Spinal cord (tissue), 10 donors: Measurements from ENCODE around the gene SH3BGRL3. TPM values are rescaled to one million over a fixed set of nuclear protein-coding genes. Genes with fewer than 3 reads are reported as not detected.
"Not testable (repeated sequence)": the region's sequence is repeated elsewhere in the genome, so short reads cannot be mapped to it uniquely, and the experiment has no call there.

Experiments
- DNase-seq, 6 donors: peaks; one replicate each; pipeline versions ENCODE4 v3.0.0 to v3.0.0-alpha.2; 2013 to 2015; ENCODE audit warnings: low spot score in 6 of 6, low read depth in 4 of 6
- H3K27ac ChIP-seq: one replicate; pipeline ENCODE4 v1.5.1; 2013; ENCODE audit warnings: low read depth, low read length, control low read depth
- H3K27me3 ChIP-seq: one replicate; pipeline ENCODE4 v1.6.1; 2013; ENCODE audit warnings: low read length; ENCODE audit not compliant: control insufficient read depth, insufficient read depth
- H3K36me3 ChIP-seq: one replicate; pipeline ENCODE4 v1.6.1; 2013; ENCODE audit warnings: low read length; ENCODE audit not compliant: control insufficient read depth, insufficient read depth
- H3K4me1 ChIP-seq: one replicate; pipeline ENCODE4 v1.6.1; 2013; ENCODE audit warnings: low read length; ENCODE audit not compliant: control insufficient read depth, insufficient read depth
- H3K4me3 ChIP-seq: one replicate; pipeline ENCODE4 v1.5.1; 2013; ENCODE audit warnings: low read depth, low read length, control low read depth
- H3K9me3 ChIP-seq: one replicate; pipeline ENCODE4 v1.6.1; 2013; ENCODE audit warnings: low read length; ENCODE audit not compliant: control insufficient read depth, insufficient read depth
- WGBS: methylation state at CpG from one replicate; pipeline ENCODE4 v1.1.5; 2013; ENCODE audit warnings: missing lambda C conversion rate; ENCODE audit not compliant: insufficient coverage; 5-methylcytosine and 5-hydroxymethylcytosine counted together
- polyA plus RNA-seq, 2 donors: library from polyadenylated mRNA; unstranded; fragments of 120-200 nt; gene quantifications; one replicate each; pipeline ENCODE4 v1.2.1, GENCODE V29; 2013; ENCODE audit not compliant: insufficient read length in 2 of 2
- total RNA-seq, 2 donors: library from RNA; depleted of rRNA in 1 of 2; stranded (reverse); fragments of 120-200 nt in 1 of 2; fragments of >200 nt in 1 of 2; gene quantifications; one replicate each; pipeline versions ENCODE4 v1.2.3 to v1.2.4, GENCODE V29; 2013 to 2014
- donor health status: healthy.

SH3BGRL3 gene
- total and polyA plus RNA-seq, 4 donors: 12.4 to 228 (median 136) TPM

DNA sequence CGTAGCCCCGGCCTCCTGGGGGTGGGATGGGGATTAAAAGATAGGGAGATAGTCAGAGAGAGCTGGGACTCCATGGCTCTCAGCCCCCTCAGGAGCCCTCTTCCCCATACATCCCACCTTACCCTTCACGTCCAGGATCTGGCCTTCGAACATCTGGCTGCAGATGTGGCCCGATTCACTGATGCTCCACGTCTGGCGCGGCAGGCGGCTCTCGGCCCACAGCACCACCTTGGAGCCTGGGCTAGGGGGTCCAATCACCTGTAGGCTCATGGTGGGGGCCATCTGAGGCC, 42.1 kb downstream of the SH3BGRL3 start:
- 87% methylated on average over 8 of the region's 10 CpGs for WGBS
- H3K4me1 ChIP-seq: peaks cover 3% of the 10 kb centered on the region
- no peaks in the 10 kb centered on the region for H3K9me3 ChIP-seq
- H3K27ac ChIP-seq: no peak overlapping the region
- no peak overlapping the region for H3K4me3 ChIP-seq
- no peak for DNase-seq
- H3K27me3 ChIP-seq: no peaks in the 10 kb centered on the region
- peaks cover 3% of the 10 kb centered on the region for H3K36me3 ChIP-seq

DNA sequence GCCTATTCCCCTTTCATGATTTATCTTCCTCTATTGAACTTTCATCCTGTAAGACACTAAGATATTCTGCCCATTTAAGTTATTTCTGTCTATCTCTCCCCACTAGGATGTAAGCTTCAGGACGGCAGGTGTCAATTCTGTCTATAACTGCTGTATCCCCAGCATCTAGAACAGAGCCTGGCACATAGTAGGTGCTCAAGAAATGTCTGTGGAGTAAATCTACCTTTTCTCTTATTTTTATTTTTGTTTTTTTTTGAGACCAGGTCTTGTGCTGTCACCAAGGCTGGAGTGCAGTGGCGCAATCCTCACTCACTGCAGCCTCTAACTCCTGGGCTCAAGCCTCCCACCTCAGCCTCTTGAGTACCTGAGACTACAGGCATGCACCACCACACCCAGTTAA, 43.5 kb downstream of the SH3BGRL3 start:
- no peaks in the 10 kb centered on the region for H3K9me3 ChIP-seq
- H3K4me3 ChIP-seq: no peak overlapping the region
- no peak overlapping the region for H3K27ac ChIP-seq
- no peak for DNase-seq
- 100% methylated on average over 1 of the region's 2 CpGs for WGBS
- H3K27me3 ChIP-seq: no peaks in the 10 kb centered on the region
- H3K36me3 ChIP-seq: peaks cover 3% of the 10 kb centered on the region
- H3K4me1 ChIP-seq: peaks cover 3% of the 10 kb centered on the region

DNA sequence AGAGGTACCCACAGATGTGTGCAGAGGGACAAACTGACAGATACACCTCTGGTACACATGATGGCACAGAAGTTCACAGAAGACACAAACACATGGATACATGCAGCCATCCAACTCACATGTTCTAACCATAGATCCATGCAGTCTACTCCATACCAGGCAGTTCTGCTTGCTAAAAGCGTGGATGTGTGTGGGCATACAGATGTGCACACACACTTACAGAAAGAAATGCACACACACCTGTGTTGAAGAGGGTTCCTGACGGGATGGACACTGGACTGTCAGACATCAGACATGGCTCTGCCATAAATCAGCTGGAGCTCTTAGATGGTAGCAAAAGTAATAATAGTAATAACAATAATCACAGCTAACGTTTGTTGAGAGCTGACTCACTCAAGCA, 44.7 kb downstream of the SH3BGRL3 start:
- Histone ChIP-seq H3K36me3 (peaks cover 3% of the 10 kb centered on the region), H3K4me3 (no peak overlapping the region), H3K27ac (no peak overlapping the region), H3K27me3 (no peaks in the 10 kb centered on the region), H3K4me1 (peaks cover 3% of the 10 kb centered on the region), H3K9me3 (no peaks in the 10 kb centered on the region)
- 100% methylated on average over 1 of the region's 3 CpGs for WGBS
- DNase-seq: no peak

DNA sequence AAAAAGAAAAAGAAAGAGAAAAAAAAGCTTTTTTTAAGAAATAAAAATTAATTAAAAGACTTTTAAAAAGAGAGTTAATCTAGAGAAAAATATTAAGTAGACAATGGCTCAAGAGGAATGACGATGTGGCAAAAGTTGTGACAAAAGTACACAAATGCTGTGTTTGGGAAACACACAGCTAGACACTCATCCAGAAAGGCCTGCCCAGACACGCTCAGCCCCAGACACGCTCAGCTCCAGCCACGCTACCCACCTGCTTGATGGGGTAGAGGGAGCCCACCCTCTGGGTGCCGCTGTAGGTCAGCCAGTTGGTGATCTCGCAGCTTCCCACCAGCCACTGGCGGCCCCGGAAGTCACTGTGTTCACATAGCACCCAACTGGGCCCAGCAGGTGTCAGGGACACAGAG, 48.1 kb downstream of the SH3BGRL3 start:
- Histone ChIP-seq H3K27me3 (no peaks in the 10 kb centered on the region), H3K4me3 (no peak overlapping the region), H3K9me3 (no peaks in the 10 kb centered on the region), H3K36me3 (no peaks in the 10 kb centered on the region), H3K27ac (no peak overlapping the region), H3K4me1 (no peaks in the 10 kb centered on the region)
- DNase-seq: no peak
- 83% methylated on average over 7 of the region's 8 CpGs for WGBS

GRCh38 chr1:26328597-26328996, 48.7 kb downstream of the SH3BGRL3 start:
- Histone ChIP-seq H3K4me1 (no peaks in the 10 kb centered on the region), H3K36me3 (no peaks in the 10 kb centered on the region), H3K27me3 (peaks cover 2% of the 10 kb centered on the region), H3K4me3 (no peak overlapping the region), H3K9me3 (no peaks in the 10 kb centered on the region), H3K27ac (no peak overlapping the region)
- 80% methylated on average over 8 of the region's 8 CpGs for WGBS
- DNase-seq: no peak

- not testable (repeated sequence) for H3K4me1 ChIP-seq, H3K27me3 ChIP-seq, H3K4me3 ChIP-seq, H3K27ac ChIP-seq, H3K9me3 ChIP-seq, H3K36me3 ChIP-seq, DNase-seq
- no CpG with 5 or more reads among the region's 4 CpGs for WGBS
These were observed 49.5 kb downstream of the SH3BGRL3 start for GRCh38 chr1:26329380-26329779.

- 80% methylated on average over 3 of the region's 5 CpGs for WGBS
- H3K9me3 ChIP-seq: no peaks in the 10 kb centered on the region
- no peaks in the 10 kb centered on the region for H3K36me3 ChIP-seq
- H3K4me3 ChIP-seq: no peak overlapping the region
- H3K27ac ChIP-seq: no peak overlapping the region
- no peaks in the 10 kb centered on the region for H3K4me1 ChIP-seq
- peaks cover 8% of the 10 kb centered on the region for H3K27me3 ChIP-seq
- DNase-seq: no peak
These were observed 50.4 kb downstream of the SH3BGRL3 start for GRCh38 chr1:26330276-26330675.

Other genes starting within 250 kb of the SH3BGRL3 start
- gene SLC30A2, start 234.0 kb upstream of the SH3BGRL3 start, total RNA-seq: under 1 TPM in 1 of 2 donors, not detected in 1; 0.11 TPM
- under 1 TPM; 0.19 to 0.26 TPM for gene SLC30A2, start 234.0 kb upstream of the SH3BGRL3 start, polyA plus RNA-seq
- not detected for gene TRIM63, start 212.5 kb upstream of the SH3BGRL3 start, total RNA-seq
- gene TRIM63, start 212.5 kb upstream of the SH3BGRL3 start, polyA plus RNA-seq: not detected
- gene PDIK1L, start 168.3 kb upstream of the SH3BGRL3 start, total RNA-seq: 10 to 100 TPM; 15.1 to 24.8 TPM
- gene PDIK1L, start 168.3 kb upstream of the SH3BGRL3 start, polyA plus RNA-seq: 10 to 100 TPM; 21.6 to 28.8 TPM
- 1 to 10 TPM in 1 of 2 donors, under 1 TPM in 1; 0.10 to 1.7 TPM for gene FAM110D, start 121.0 kb upstream of the SH3BGRL3 start, total RNA-seq
- 1 to 10 TPM; 1.3 to 1.8 TPM for gene FAM110D, start 121.0 kb upstream of the SH3BGRL3 start, polyA plus RNA-seq
- gene C1orf232, start 111.1 kb upstream of the SH3BGRL3 start, total RNA-seq: under 1 TPM in 1 of 2 donors, not detected in 1; 0.50 TPM
- gene C1orf232, start 111.1 kb upstream of the SH3BGRL3 start, polyA plus RNA-seq: 1 to 10 TPM; 1.1 to 1.4 TPM
- 10 to 100 TPM in 1 of 2 donors, 1 to 10 TPM in 1; 9.3 to 17.6 TPM for gene ZNF593, start 110.2 kb upstream of the SH3BGRL3 start, total RNA-seq
- gene ZNF593, start 110.2 kb upstream of the SH3BGRL3 start, polyA plus RNA-seq: 10 to 100 TPM; 17.3 to 21.1 TPM
- not detected for gene ZNF593OS, start 108.3 kb upstream of the SH3BGRL3 start, total RNA-seq
- gene ZNF593OS, start 108.3 kb upstream of the SH3BGRL3 start, polyA plus RNA-seq: 1 to 10 TPM; 2.3 to 2.7 TPM
- gene CNKSR1, start 102.6 kb upstream of the SH3BGRL3 start, total RNA-seq: 1 to 10 TPM; 1.8 to 2.0 TPM
- 10 to 100 TPM in 1 of 2 donors, 1 to 10 TPM in 1; 6.1 to 11.2 TPM for gene CNKSR1, start 102.6 kb upstream of the SH3BGRL3 start, polyA plus RNA-seq
- under 1 TPM in 1 of 2 donors, not detected in 1; 0.11 TPM for gene CATSPER4, start 89.5 kb upstream of the SH3BGRL3 start, total RNA-seq
- gene CATSPER4, start 89.5 kb upstream of the SH3BGRL3 start, polyA plus RNA-seq: under 1 TPM in 1 of 2 donors, not detected in 1; 0.14 TPM
- gene CEP85, start 45.9 kb upstream of the SH3BGRL3 start, total RNA-seq: 10 to 100 TPM; 14.7 to 16.1 TPM
- 10 to 100 TPM; 17.3 to 20.3 TPM for gene CEP85, start 45.9 kb upstream of the SH3BGRL3 start, polyA plus RNA-seq
- gene UBXN11, start 26.6 kb downstream of the SH3BGRL3 start, total RNA-seq: 10 to 100 TPM in 1 of 2 donors, 1 to 10 TPM in 1; 7.5 to 23.7 TPM
- 10 to 100 TPM; 32.3 to 39.1 TPM for gene UBXN11, start 26.6 kb downstream of the SH3BGRL3 start, polyA plus RNA-seq
- gene CD52, start 37.9 kb downstream of the SH3BGRL3 start, total RNA-seq: 1 to 10 TPM; 1.4 TPM
- under 1 TPM; 0.57 to 0.95 TPM for gene CD52, start 37.9 kb downstream of the SH3BGRL3 start, polyA plus RNA-seq
- gene CRYBG2, start 74.0 kb downstream of the SH3BGRL3 start, total RNA-seq: under 1 TPM; 0.30 to 0.66 TPM
- 1 to 10 TPM; 1.9 to 2.3 TPM for gene CRYBG2, start 74.0 kb downstream of the SH3BGRL3 start, polyA plus RNA-seq
- not detected for gene ZNF683, start 92.7 kb downstream of the SH3BGRL3 start, total RNA-seq
- gene ZNF683, start 92.7 kb downstream of the SH3BGRL3 start, polyA plus RNA-seq: under 1 TPM in 1 of 2 donors, not detected in 1; 0.14 TPM
- not detected for gene LIN28A, start 130.7 kb downstream of the SH3BGRL3 start, total RNA-seq
- under 1 TPM in 1 of 2 donors, not detected in 1; 0.20 TPM for gene LIN28A, start 130.7 kb downstream of the SH3BGRL3 start, polyA plus RNA-seq
- gene DHDDS, start 152.2 kb downstream of the SH3BGRL3 start, total RNA-seq: 10 to 100 TPM; 28.1 to 37.7 TPM
- gene DHDDS, start 152.2 kb downstream of the SH3BGRL3 start, polyA plus RNA-seq: 10 to 100 TPM; 35.0 to 48.3 TPM
- gene HMGN2, start 192.4 kb downstream of the SH3BGRL3 start, total RNA-seq: 100 to 1,000 TPM; 370 to 564 TPM
- gene HMGN2, start 192.4 kb downstream of the SH3BGRL3 start, polyA plus RNA-seq: 100 to 1,000 TPM; 693 to 696 TPM
- gene RPS6KA1, start 249.7 kb downstream of the SH3BGRL3 start, total RNA-seq: 10 to 100 TPM; 11.8 to 12.9 TPM
- gene RPS6KA1, start 249.7 kb downstream of the SH3BGRL3 start, polyA plus RNA-seq: 10 to 100 TPM; 14.2 to 16.4 TPM